Measurements from ENCODE around the gene LRRC7.

DNA sequence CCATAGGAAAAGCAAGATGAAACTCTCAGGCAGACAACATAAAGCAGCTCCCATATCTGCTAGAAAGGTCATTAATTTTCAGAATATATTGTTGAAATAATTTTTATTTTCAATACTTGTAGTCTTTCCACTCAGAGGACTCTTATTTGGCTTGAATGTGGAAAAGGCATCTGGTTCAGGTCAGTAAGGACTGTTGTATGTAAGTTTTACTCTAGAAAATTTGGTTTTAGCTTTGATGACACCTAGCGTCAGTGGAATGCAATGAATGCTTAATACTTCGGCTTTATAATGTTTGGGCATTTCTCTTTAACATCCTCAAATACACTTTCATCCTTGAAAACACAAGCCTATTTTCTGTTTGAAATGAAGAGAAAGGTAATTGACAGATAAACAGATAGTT, 574.4 kb downstream of the LRRC7 start:
- TF ChIP-seq, protein P1, sequence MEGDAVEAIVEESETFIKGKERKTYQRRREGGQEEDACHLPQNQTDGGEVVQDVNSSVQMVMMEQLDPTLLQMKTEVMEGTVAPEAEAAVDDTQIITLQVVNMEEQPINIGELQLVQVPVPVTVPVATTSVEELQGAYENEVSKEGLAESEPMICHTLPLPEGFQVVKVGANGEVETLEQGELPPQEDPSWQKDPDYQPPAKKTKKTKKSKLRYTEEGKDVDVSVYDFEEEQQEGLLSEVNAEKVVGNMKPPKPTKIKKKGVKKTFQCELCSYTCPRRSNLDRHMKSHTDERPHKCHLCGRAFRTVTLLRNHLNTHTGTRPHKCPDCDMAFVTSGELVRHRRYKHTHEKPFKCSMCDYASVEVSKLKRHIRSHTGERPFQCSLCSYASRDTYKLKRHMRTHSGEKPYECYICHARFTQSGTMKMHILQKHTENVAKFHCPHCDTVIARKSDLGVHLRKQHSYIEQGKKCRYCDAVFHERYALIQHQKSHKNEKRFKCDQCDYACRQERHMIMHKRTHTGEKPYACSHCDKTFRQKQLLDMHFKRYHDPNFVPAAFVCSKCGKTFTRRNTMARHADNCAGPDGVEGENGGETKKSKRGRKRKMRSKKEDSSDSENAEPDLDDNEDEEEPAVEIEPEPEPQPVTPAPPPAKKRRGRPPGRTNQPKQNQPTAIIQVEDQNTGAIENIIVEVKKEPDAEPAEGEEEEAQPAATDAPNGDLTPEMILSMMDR (IDR thresholded peaks at IDR 0.05), result no peak
- TF ChIP-seq POLR2A (IDR thresholded peaks at IDR 0.05), result no peak

All from breast epithelium (tissue), 3 donors.